ENCODE results near the gene GNAS.

DNA sequence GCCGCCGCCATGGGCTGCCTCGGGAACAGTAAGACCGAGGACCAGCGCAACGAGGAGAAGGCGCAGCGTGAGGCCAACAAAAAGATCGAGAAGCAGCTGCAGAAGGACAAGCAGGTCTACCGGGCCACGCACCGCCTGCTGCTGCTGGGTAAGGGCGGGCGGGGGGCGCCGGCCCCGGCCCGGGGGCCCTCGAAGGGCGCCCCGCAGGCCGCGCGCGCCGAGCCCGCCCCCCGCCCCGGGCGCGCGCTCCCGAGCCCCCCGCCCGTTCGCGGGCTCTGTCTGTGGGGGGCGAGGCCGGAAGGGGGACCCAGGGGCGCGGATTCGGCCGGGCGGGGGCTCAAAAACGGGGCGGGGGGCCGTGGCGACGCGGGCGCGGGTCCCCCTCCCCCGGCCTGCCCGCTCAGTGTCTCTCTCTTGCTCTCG lies 39.2 kb downstream of the GNAS start:
- TF ChIP-seq YY1 (IDR thresholded peaks at IDR 0.05; ENCODE audit: insufficient read depth, insufficient read length) (no peak), ZNF274 (IDR thresholded peaks at IDR 0.05; ENCODE audit: low read depth, low read length) (no peak), SUZ12 (IDR thresholded peaks at IDR 0.05; ENCODE audit: extremely low read depth, insufficient read depth, insufficient read length) (no peak)

Measured in NT2/D1 (cell line).